IPS-18c (cell line): Measurements from ENCODE around the gene SERPINA10.
"Not testable (repeated sequence)": the region's sequence is repeated elsewhere in the genome, so short reads cannot be mapped to it uniquely, and the experiment has no call there.

ENCODE experiments used
- H3K4me3 ChIP-seq: 2 replicates; pipeline ENCODE4 v1.7.0; 2013; ENCODE audit warnings: low read depth, mild to moderate bottlenecking, low read length, moderate library complexity; ENCODE audit not compliant: insufficient read depth
- H3K9me3 ChIP-seq: one replicate; pipeline ENCODE4 v1.6.1; 2013; ENCODE audit warnings: mild to moderate bottlenecking, low read length, moderate library complexity; ENCODE audit not compliant: control insufficient read depth, insufficient read depth

Gene SERPINA10

DNA sequence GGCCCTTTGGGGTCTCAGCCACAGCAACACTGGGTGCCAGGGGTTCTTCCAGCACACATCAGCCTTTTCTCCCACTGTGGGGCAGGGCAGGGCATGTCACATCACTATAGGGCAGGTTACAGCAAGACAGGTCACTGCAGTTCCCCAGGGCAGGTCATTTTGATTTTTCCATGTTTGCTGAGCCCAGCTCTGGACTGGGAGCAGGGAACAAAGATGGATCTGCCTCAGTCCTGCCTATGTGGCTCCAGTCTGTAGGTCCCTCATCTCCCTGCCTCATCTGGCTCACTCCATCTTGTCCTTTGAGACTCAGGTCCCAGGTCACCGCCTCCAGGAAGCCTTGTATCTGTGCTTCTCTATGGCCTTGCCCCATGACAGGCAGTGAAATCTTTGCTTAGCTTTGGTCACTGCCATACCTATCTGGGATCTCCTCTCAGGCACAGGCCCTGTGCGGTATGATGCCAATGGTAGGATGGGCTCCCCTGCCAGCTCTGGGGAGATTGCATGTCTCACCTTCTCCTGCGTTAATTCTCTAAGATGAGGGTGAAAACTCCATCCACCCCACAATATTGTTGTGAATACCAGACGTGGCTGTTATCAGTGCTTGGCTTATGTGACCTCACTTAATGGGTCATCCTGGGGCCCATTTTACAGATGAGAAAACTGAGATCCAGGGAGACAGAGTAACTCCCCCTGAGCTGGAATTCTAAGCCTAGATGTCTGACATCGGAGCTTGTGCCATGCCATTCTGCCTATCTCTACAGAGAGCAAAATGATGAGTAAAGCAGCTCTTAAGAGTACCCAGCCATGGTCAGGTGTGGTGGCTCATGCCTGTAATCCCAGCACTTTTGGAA, 28.6 kb upstream of the SERPINA10 start:
- Histone ChIP-seq H3K4me3 (no peak overlapping the region), H3K9me3 (no peaks in the 10 kb centered on the region)

DNA sequence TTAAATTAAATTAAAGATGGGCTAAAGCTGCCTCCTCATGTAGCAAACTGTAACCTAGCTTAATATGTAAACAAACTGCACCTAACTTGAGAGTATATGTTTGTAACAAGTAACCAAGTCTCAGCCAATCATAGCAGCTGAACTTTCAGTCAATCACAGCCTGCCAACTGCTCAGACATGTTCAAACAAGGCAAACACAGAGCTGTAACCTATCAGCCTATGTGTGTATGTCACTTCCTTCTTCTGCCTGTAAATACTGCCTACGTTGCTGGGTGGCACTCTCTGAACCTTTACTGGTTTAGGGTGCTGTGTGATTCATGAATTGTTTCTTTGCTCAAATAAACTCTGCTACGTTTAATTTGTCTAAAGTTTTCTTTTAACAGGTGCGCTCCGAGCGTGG, 27.2 kb upstream of the SERPINA10 start:
- Histone ChIP-seq H3K9me3 (no peaks in the 10 kb centered on the region), H3K4me3 (no peak overlapping the region)

DNA sequence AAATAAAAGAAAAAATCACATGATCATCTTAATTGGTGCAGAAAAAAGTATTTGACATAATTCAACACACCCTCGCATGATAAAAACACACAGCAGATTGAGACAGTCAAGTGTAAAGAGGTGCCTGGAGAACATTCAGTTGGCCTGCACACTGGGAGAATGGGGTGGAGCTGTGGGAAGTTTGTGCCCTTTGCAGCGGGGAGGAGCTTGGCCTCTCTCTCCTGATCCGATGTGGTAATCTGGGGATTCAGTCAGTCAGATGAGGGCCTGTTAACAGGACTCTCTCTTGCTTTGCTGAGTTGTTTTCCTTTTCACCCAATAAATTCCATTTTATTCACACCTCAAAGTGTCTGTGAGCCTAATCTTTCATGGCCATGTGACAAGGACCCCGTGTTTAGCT, 24.2 kb upstream of the SERPINA10 start:
- Histone ChIP-seq H3K4me3 (no peak overlapping the region), H3K9me3 (no peaks in the 10 kb centered on the region)

DNA sequence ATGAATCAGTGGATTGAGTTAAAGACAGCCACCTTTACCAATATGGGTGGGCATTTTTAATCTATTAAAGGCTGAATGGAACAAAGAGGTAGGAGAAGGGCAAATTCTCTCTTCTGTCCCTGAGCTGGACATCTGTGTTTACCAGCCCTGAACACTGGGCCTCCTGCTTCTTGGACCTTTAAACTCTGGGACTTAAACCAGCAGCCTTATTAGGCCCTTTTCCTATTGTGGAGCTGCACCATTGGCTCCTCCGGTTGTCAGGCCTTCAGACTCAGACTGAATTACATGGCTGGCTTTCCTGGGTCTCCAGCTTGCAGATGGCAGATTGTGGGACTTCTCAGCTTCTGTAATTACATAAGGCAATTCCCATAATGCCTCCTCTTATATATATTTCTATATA, 23.6 kb upstream of the SERPINA10 start:
- no peak overlapping the region for H3K4me3 ChIP-seq
- no peaks in the 10 kb centered on the region for H3K9me3 ChIP-seq

DNA sequence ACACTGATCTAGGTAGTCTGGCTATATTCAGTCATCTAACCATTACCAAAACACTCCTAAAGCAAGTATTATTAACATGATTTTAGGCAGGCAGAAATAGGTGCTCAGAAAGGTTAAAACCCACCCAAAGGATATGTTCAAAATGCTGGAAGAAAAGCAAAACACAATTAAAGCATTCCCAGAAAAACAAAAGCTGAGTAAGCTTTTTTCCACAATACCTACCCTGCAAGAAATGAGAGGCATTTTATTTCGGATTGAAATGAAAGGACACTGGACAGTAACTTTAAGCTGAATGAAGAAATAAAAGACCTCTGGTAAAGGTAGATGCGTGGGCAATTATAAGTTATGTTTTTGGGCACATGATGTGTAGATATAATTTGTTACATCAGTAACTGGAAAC, 21.8 kb upstream of the SERPINA10 start:
- no peak overlapping the region for H3K4me3 ChIP-seq

DNA sequence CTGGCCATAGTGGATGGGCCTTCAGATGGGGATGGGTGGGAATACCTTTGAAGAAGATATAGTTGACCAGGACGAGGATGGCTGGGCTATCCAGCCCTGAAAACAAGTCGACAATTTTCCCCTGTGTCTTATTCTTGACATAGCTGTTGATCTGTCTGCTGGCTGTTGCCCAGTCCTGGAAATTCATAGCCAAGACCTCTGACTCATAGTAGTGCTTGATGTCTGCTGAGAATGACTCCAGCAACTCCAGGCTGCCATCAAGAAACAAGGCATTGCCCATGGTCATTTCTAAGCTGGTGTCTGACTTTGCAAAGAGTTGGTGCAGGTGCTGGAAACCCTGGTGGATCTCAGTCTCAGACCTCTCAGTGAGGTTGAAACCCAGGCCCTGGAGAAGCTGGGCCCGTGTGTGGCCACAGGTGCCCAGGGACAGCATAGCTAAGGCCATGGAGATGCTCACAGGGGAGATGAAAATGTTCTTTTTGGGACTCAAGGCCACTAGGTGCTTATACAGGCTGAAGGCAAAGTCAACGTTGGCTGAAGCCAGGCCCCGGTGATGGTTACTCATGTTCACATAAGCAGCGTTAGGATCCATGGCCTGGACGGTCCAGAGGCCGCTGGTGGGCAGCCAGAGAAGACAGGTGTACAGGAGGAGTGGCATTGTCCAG, 21.1 kb upstream of the SERPINA10 start:
- no peaks in the 10 kb centered on the region for H3K9me3 ChIP-seq
- H3K4me3 ChIP-seq = no peak overlapping the region

More for the DNA sequence above, 21.8 kb upstream of the SERPINA10 start:
- no peaks in the 10 kb centered on the region for H3K9me3 ChIP-seq

DNA sequence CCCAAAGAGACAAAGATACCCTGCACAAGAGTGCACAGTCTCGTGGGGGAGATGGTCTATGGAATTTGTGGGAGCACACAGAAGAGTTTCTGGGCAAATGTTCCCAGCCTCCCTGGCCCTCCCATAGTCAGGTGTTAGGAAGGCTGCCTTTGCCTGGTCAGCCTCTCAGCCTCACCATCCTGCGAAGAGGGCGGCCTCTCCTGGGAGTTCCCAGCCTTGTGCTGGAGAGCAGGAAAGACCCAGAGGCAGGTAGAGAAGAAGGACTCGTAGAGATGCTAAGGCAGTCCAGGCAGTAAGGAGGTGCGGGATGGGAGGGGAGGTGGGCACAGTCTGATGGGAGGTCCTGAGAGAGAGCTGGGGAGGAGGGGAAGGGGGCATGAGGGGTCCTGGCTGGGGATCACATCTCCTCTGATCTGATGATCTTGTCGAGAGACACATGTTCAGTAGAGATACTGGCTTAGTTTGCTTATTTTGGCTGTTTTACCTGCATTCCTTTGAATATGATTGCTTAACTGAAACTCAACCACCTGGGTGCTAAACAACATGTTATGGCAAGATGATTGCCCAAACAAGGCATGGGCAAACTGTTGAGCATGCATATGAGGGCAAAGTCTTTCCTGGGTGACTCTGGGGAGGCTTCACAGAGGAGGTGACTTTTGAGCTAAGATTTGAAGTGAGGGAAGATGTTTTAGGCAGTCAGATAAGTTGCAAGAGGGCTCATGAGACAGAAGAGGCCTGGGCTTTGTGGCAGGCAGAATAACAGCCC, 19.6 kb upstream of the SERPINA10 start:
- H3K9me3 ChIP-seq = no peaks in the 10 kb centered on the region
- no peak overlapping the region for H3K4me3 ChIP-seq

DNA sequence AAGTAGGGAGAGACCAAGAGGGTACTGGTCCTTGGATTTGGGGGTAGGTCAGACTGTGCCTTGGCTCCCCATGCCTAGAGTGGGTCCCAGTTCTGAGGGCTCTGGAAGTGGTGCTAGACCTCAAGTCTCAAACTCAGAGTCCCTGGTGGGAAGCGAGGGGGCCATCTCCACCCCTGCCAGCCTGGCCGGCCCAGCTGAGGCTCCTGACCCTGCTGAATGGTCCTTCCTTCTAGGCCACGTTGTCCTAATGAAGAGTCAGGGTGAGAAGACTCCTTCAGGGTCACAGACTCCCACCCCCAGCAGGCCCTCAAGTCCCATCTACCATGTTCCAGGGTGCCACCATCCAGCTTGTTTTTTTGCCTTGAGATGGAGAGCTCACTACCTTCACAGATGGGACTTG, 17.2 kb upstream of the SERPINA10 start:
- no peak overlapping the region for H3K4me3 ChIP-seq
- H3K9me3 ChIP-seq = no peaks in the 10 kb centered on the region

DNA sequence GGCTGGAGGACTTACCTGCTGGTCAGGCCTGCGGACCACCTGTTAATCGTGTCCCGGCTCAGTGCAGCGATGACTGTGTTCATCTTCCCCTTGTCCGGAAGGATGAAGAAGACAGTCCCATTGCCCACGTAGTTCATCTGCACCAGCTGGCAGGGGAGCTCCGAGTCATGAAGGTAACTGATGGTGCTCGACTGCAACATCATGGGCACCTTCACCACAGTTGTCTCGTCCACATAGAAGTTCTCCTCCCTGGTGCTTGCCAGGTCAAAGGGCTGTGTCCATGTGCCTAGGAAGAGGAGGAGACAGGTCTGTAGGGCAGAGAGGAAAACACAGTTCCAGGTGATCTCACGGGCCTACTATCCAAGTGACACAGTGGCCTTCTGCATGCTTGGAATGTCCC, 16.7 kb upstream of the SERPINA10 start:
- Histone ChIP-seq H3K9me3 (no peaks in the 10 kb centered on the region), H3K4me3 (no peak overlapping the region)

DNA sequence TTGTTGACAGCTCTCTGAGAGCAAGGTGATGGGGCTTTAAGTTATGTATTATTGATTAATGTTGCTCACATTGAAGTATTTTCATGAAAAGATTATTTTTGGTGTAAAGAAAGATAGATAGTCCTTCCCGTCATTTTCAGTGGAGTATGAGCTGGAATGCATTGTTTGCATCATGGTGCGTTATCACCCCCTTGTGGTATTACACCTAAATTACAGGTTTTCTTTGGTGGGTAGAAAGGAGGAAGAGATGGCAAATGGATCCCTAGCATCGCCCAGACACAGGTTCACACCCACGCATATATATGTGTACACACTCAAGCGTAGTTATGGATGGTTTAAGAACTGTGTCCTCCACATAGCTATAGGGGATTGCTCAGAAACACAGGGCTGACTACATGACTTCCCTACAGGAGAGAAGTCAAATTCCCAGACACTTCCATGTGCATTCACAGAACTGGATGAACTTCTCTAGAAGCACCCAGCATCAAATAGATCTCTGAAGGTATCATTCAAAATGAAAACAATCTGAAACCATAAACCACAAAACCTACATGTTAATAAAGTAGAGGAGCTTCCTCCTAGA, 14.4 kb upstream of the SERPINA10 start:
- H3K4me3 ChIP-seq = no peak overlapping the region

DNA sequence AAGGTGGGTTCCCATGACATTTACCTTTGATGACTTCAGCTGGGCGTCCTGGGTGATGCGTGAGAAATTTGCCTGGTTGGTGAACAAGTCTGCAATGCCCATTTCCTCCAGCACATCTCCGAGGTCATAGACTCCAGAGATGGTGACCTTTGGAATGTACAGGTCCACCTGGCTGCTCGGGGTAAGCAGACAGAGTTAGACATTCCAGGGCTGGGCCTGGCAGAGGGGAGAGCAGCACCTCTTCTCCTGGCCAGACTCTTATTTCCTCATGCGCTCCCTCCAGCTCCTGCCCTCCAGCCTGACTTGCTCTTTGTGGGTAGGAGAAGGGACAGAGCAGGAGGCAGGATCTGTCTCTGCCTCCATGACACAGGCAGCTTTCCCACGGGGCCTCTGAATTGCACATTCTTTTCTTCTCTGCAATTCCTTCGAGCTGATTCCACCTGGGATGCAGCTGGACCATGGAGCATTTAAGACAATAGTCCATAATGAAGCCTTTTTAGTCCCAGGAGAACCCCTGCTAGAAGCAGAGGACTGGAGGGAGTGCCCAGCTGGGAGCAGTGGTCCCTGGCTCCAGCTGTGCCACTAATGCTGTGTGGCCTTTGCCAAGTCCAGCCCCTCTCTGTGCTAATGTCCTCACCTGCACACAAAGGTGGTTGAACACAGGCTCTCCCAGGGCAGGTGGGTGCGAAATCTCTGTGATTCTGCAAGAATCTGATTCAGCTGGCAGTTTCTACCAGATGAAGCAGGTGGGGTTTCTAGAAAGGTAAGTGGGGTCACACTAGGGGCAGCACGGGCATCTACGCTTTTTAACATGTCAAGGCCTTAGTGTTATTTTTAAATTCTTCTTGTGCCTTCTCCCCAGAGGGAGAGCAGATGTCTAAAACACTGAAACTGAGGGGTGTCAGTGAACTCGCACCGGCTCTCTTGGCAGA, 13.2 kb upstream of the SERPINA10 start:
- Histone ChIP-seq H3K4me3 (no peak overlapping the region), H3K9me3 (no peaks in the 10 kb centered on the region)

More for the DNA sequence above, 14.4 kb upstream of the SERPINA10 start:
- H3K9me3 ChIP-seq = no peaks in the 10 kb centered on the region

DNA sequence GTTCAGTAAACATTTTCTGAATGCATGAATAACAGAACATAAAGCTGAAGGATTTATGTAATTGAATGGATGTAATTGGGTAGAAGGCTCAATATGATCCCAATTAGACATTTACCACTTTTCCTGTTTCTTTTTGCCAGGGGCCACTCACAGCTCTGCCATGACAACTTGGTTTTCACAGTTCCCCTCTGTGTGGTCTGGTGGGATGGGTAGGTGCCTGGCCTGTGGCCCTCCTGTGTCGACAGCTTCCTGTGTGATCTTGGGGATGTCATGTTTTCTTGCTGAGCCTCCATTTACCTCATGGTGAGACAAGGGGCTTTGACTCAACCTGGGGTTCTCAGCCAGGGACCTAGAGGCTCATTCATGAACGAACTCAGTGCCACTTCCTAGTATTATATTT, 12.6 kb upstream of the SERPINA10 start:
- Histone ChIP-seq H3K9me3 (no peaks in the 10 kb centered on the region), H3K4me3 (no peak overlapping the region)

DNA sequence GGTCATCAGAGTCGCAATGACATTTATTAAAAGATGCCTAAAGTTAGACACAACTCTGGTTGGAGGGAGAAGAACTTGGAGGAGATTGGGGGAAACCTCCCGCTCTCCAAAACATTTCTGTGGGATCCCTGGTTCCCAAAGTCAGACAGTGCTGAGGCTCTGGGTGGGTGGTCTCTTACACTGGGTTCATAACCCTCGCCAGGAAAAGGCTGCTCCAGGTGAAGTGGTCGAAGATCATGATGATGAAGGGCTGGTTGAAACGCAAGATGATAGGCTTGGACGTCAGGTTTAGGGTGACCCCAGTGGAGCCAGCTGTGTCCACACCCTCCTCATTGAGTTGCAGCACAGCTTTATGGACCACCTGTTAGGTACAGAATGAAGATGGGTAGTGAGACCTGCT, 11.2 kb upstream of the SERPINA10 start:
- Histone ChIP-seq H3K9me3 (no peaks in the 10 kb centered on the region), H3K4me3 (no peak overlapping the region)

DNA sequence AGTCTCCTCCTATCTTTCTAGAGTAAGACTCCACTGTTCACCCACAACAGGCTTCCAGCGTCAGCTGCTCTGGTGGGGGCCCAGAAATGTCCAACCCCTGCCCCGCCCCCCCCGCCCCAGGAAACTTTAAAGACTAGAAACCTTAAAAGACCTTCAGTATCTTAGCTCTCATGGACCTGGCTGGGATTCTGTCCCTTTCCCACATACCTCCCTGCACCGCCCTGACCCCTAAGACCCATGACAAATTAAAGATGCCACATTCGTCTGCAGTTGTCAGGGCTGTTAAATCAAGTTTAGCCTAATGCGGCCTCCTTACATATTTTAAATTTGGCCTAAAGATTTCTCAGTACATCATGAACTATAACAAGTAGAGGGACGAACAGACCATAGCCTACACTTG, 10.0 kb upstream of the SERPINA10 start:
- no peaks in the 10 kb centered on the region for H3K9me3 ChIP-seq

DNA sequence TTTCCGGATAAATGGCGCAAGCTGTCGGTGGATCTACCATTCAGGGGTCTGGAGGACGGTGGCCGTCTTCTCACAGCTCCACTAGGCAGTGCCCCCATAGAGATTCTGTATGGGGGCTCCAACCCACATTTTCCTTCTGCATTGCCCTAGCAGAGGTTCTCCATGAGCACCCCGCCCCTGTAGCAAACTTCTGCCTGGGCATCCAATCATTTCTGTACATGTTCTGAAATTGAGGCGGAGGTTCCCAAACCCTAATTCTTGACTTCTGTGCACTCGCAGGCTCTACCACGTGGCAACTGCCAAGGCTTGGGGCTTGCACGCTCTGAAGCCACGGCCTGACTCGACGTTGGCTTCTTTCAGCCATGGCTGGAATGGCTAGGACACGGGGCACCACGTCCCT, 5.1 kb upstream of the SERPINA10 start:
- no peaks in the 10 kb centered on the region for H3K9me3 ChIP-seq
- H3K4me3 ChIP-seq = no peak overlapping the region

More for the DNA sequence above, 10.0 kb upstream of the SERPINA10 start:
- no peak overlapping the region for H3K4me3 ChIP-seq

DNA sequence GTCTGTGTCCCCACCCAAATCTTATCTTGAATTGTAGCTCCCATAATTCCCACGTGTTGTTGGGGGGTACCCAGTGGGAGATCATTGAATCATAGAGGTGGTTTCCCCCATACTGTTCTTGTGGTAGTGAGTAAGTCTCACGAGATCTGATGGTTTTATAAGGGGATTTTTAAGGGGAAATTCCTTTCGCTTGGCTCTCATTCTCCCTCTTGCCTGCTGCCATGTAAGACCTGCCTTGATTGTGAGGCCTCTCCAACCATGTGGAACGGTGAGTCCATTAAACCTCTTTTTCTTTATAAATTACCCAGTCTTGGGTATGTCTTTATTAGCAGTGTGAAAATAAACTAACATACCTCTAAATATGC, 3.1 kb upstream of the SERPINA10 start:
- not testable (repeated sequence) for H3K9me3 ChIP-seq, H3K4me3 ChIP-seq
